ENCODE measurements around the gene BTAF1.

The BTAF1 gene

GRCh38 chr10:91953600-91954160 lies 30.1 kb downstream of the BTAF1 start:
- H3K27ac ChIP-seq = no peak overlapping the region
- H3K36me3 ChIP-seq = peaks cover 78% of the 10 kb centered on the region
- no peaks in the 10 kb centered on the region for H3K27me3 ChIP-seq (ENCODE audit: insufficient read depth, low read depth, severe bottlenecking)
- TF ChIP-seq, protein P1, sequence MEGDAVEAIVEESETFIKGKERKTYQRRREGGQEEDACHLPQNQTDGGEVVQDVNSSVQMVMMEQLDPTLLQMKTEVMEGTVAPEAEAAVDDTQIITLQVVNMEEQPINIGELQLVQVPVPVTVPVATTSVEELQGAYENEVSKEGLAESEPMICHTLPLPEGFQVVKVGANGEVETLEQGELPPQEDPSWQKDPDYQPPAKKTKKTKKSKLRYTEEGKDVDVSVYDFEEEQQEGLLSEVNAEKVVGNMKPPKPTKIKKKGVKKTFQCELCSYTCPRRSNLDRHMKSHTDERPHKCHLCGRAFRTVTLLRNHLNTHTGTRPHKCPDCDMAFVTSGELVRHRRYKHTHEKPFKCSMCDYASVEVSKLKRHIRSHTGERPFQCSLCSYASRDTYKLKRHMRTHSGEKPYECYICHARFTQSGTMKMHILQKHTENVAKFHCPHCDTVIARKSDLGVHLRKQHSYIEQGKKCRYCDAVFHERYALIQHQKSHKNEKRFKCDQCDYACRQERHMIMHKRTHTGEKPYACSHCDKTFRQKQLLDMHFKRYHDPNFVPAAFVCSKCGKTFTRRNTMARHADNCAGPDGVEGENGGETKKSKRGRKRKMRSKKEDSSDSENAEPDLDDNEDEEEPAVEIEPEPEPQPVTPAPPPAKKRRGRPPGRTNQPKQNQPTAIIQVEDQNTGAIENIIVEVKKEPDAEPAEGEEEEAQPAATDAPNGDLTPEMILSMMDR (IDR thresholded peaks at IDR 0.05; ENCODE audit: low read depth, low read length) = no peak
- H3K4me3 ChIP-seq (ENCODE audit: low read depth, low read length) = no peak overlapping the region
- DNase-seq = no peak
- no peaks in the 10 kb centered on the region for H3K9me3 ChIP-seq (ENCODE audit: severe bottlenecking)

DNA sequence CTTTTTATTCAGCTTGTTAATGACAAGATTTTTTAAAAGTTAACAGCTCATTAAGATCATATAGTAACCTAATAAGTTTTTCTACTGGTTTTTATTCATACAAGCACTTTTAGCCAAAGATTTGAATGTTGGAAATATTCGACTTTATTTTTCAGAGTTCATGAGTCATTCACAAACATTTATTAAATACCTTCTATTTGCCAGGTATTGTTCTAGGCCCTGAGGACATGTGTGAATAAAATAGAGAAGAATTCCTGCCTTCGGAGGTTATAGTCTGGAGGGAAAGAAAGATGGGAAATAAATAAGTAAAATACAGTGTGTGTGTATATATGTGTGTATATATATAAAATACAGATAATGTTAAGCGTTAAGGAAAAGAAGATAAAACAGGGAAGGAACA lies 31.5 kb downstream of the BTAF1 start:
- H3K9me3 ChIP-seq (ENCODE audit: severe bottlenecking) = no peaks in the 10 kb centered on the region
- TF ChIP-seq, protein P1 (IDR thresholded peaks at IDR 0.05; ENCODE audit: low read depth, low read length) = no peak
- H3K27ac ChIP-seq = no peak overlapping the region
- H3K27me3 ChIP-seq (ENCODE audit: insufficient read depth, low read depth, severe bottlenecking) = no peaks in the 10 kb centered on the region
- H3K4me3 ChIP-seq (ENCODE audit: low read depth, low read length) = no peak overlapping the region
- H3K36me3 ChIP-seq = peaks cover 82% of the 10 kb centered on the region
- DNase-seq = no peak

DNA sequence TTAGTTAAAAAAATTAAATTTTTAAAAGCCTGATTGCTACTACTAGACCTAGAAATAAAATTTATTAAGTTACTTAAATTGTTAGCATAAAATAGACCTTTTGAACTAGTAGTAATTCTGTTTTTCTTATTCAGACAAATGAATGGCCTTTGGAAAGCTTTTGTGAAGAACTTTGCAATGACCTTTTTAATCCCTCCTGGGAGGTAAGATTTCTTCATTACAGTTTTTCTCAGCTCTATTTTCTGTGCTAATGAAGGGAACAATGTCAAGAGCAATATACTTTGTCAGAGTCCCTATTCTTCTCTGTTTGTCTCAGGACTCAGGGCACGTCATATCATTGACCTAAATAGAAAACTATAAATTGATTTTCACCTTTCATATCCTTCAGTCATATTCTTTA lies 33.5 kb downstream of the BTAF1 start:
- TF ChIP-seq, protein P1 (IDR thresholded peaks at IDR 0.05; ENCODE audit: low read depth, low read length) = no peak
- H3K36me3 ChIP-seq = peaks cover 88% of the 10 kb centered on the region
- no peak for DNase-seq
- no peak overlapping the region for H3K4me3 ChIP-seq (ENCODE audit: low read depth, low read length)
- H3K9me3 ChIP-seq (ENCODE audit: severe bottlenecking) = no peaks in the 10 kb centered on the region
- no peak overlapping the region for H3K27ac ChIP-seq
- no peaks in the 10 kb centered on the region for H3K27me3 ChIP-seq (ENCODE audit: insufficient read depth, low read depth, severe bottlenecking)

GRCh38 chr10:91969297-91969696 lies 45.7 kb downstream of the BTAF1 start:
- no peaks in the 10 kb centered on the region for H3K27me3 ChIP-seq (ENCODE audit: insufficient read depth, low read depth, severe bottlenecking)
- H3K27ac ChIP-seq = no peak overlapping the region
- H3K9me3 ChIP-seq (ENCODE audit: severe bottlenecking) = no peaks in the 10 kb centered on the region
- TF ChIP-seq, protein P1 (IDR thresholded peaks at IDR 0.05; ENCODE audit: low read depth, low read length) = no peak
- H3K4me3 ChIP-seq (ENCODE audit: low read depth, low read length) = no peak overlapping the region
- DNase-seq = no peak
- peaks cover 48% of the 10 kb centered on the region for H3K36me3 ChIP-seq

DNA sequence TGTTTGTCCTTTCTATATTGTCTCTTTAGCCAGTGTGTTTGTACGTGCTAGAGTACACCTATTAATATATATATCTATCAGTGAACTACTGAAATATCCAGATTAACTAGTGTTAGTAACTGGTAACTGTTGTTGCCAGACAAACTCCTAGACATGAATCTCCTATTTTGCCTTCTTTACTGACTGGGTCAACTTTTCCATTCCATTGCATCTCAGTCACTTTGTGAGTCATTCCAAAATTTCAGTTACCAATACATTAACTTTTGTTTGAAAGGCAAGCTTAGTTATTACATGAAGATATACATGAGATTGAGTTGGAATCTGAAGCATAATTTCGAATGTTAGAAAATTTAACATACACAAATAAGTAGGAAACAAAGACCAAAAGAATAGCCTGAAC lies 51.4 kb downstream of the BTAF1 start:
- H3K4me3 ChIP-seq (ENCODE audit: low read depth, low read length) = no peak overlapping the region
- no peak overlapping the region for H3K27ac ChIP-seq
- H3K9me3 ChIP-seq (ENCODE audit: severe bottlenecking) = no peaks in the 10 kb centered on the region
- DNase-seq = no peak
- H3K27me3 ChIP-seq (ENCODE audit: insufficient read depth, low read depth, severe bottlenecking) = no peaks in the 10 kb centered on the region
- TF ChIP-seq, protein P1 (IDR thresholded peaks at IDR 0.05; ENCODE audit: low read depth, low read length) = no peak
- H3K36me3 ChIP-seq = peaks cover 18% of the 10 kb centered on the region

GRCh38 chr10:91975438-91975837 lies 51.9 kb downstream of the BTAF1 start:
- no peak overlapping the region for H3K27ac ChIP-seq
- no peaks in the 10 kb centered on the region for H3K9me3 ChIP-seq (ENCODE audit: severe bottlenecking)
- TF ChIP-seq, protein P1 (IDR thresholded peaks at IDR 0.05; ENCODE audit: low read depth, low read length) = no peak
- DNase-seq = no peak
- H3K36me3 ChIP-seq = peaks cover 18% of the 10 kb centered on the region
- no peak overlapping the region for H3K4me3 ChIP-seq (ENCODE audit: low read depth, low read length)
- H3K27me3 ChIP-seq (ENCODE audit: insufficient read depth, low read depth, severe bottlenecking) = no peaks in the 10 kb centered on the region

All from WERI-Rb-1 (cell line).